GM19372 (cell line): ENCODE results near the gene UPK3BL1.
A peak's percentile ranks its signal among the peaks of the same experiment; 100 is the strongest.

Source experiments
- ATAC-seq: cut with Tn5 transposase; IDR thresholded peaks from one replicate; pipeline ENCODE4 v1.9.1; 2021; ENCODE audit warnings: mild to moderate bottlenecking, low read depth, moderate library complexity; ENCODE audit not compliant: unreplicated experiment

UPK3BL1 gene

GRCh38 chr7:102592477-102593019, 50.0 kb downstream of the UPK3BL1 start:
- ATAC-seq, result peak; percentile 51

- peak; percentile 36 for ATAC-seq
Measured at GRCh38 chr7:102589857-102590256, 52.7 kb downstream of the UPK3BL1 start.
